ENCODE measurements around the gene LBHD2. TPM values are rescaled to one million over a fixed set of nuclear protein-coding genes. Genes with fewer than 3 reads are reported as not detected.
"Not testable (repeated sequence)": the region's sequence is repeated elsewhere in the genome, so short reads cannot be mapped to it uniquely, and the experiment has no call there.

LBHD2 gene
- polyA plus RNA-seq, 6 donors from 2014 or later, result not detected

GRCh38 chr14:103115845-103116572 is 32.0 kb downstream of the LBHD2 start:
- Mint-ChIP-seq H3K9me3 (no peaks in the 10 kb centered on the region), H3K27ac (peak overlapping the region in 1 of 6 donors; percentile 54), H3K4me1 (peaks cover 10 to 22% (median 18%) of the 10 kb centered on the region in 3 donors)

GRCh38 chr14:103116636-103117035 is 32.6 kb downstream of the LBHD2 start:
- H3K9me3 Mint-ChIP-seq, result no peaks in the 10 kb centered on the region
- peaks cover 14 to 38% (median 18%) of the 10 kb centered on the region in 3 donors for H3K27me3 Mint-ChIP-seq
- H3K27ac Mint-ChIP-seq, result peak overlapping the region in 1 of 6 donors; percentile 41
- ATAC-seq (ENCODE audit: low read depth in 2 of 2) (no peak), DNase-seq (no peak)
- no peaks in the 10 kb centered on the region for H3K36me3 Mint-ChIP-seq
- no peak overlapping the region for H3K4me3 Mint-ChIP-seq
- peaks cover 9 to 19% (median 13%) of the 10 kb centered on the region in 3 donors for H3K4me1 Mint-ChIP-seq

More at GRCh38 chr14:103115845-103116572, 32.0 kb downstream of the LBHD2 start:
- DNase-seq (no peak), ATAC-seq (ENCODE audit: low read depth in 2 of 2) (no peak)
- Mint-ChIP-seq H3K4me3 (peak overlapping the region in 1 of 8 donors; percentile 29), H3K36me3 (no peaks in the 10 kb centered on the region), H3K27me3 (peaks cover 8 to 37% (median 18%) of the 10 kb centered on the region in 3 donors)

GRCh38 chr14:103117499-103117898 is 33.5 kb downstream of the LBHD2 start:
- not testable (repeated sequence) for H3K4me3 Mint-ChIP-seq; H3K27ac Mint-ChIP-seq; ATAC-seq (ENCODE audit: low read depth in 2 of 2); H3K9me3 Mint-ChIP-seq; H3K36me3 Mint-ChIP-seq; DNase-seq
- Mint-ChIP-seq H3K27me3 (peaks cover 18 to 47% (median 21%) of the 10 kb centered on the region in 3 donors), H3K4me1 (peaks cover 10 to 18% (median 17%) of the 10 kb centered on the region in 3 donors)

GRCh38 chr14:103118018-103118662 is 34.1 kb downstream of the LBHD2 start:
- Mint-ChIP-seq H3K9me3 (no peaks in the 10 kb centered on the region), H3K27me3 (peaks cover 18 to 43% (median 21%) of the 10 kb centered on the region in 3 donors), H3K4me1 (peaks cover 10 to 17% (median 13%) of the 10 kb centered on the region in 3 donors), H3K36me3 (no peaks in the 10 kb centered on the region), H3K27ac (no peak overlapping the region), H3K4me3 (no peak overlapping the region)
- no peak for DNase-seq
- ATAC-seq (ENCODE audit: low read depth in 2 of 2), result no peak

GRCh38 chr14:103118663-103119404 is 34.8 kb downstream of the LBHD2 start:
- H3K9me3 Mint-ChIP-seq, result no peaks in the 10 kb centered on the region
- no peak overlapping the region for H3K27ac Mint-ChIP-seq
- no peak overlapping the region for H3K4me3 Mint-ChIP-seq
- peaks cover 10 to 17% (median 13%) of the 10 kb centered on the region in 3 donors for H3K4me1 Mint-ChIP-seq
- H3K27me3 Mint-ChIP-seq, result peaks cover 18 to 43% (median 22%) of the 10 kb centered on the region in 3 donors
- ATAC-seq (ENCODE audit: low read depth in 2 of 2) (no peak), DNase-seq (no peak)
- no peaks in the 10 kb centered on the region for H3K36me3 Mint-ChIP-seq

- H3K4me3 Mint-ChIP-seq, result peak overlapping the region in 1 of 8 donors; percentile 1
- H3K27me3 Mint-ChIP-seq, result peaks cover 22 to 50% (median 29%) of the 10 kb centered on the region in 3 donors
Measured at GRCh38 chr14:103119527-103119926, 35.5 kb downstream of the LBHD2 start.

GRCh38 chr14:103121121-103121845 is 37.3 kb downstream of the LBHD2 start:
- Mint-ChIP-seq H3K27me3 (peaks cover 16 to 60% (median 38%) of the 10 kb centered on the region in 3 donors), H3K36me3 (no peaks in the 10 kb centered on the region), H3K27ac (no peak overlapping the region), H3K4me1 (peaks cover 11 to 14% (median 12%) of the 10 kb centered on the region in 3 donors), H3K9me3 (peaks cover 0 to 2% (median 0%) of the 10 kb centered on the region in 7 donors), H3K4me3 (peak overlapping the region in 3 of 8 donors; percentile 56 to 82 (median 66))
- DNase-seq (no peak), ATAC-seq (ENCODE audit: low read depth in 2 of 2) (no peak)

More at GRCh38 chr14:103119527-103119926, 35.5 kb downstream of the LBHD2 start:
- H3K36me3 Mint-ChIP-seq; H3K27ac Mint-ChIP-seq; DNase-seq; ATAC-seq (ENCODE audit: low read depth in 2 of 2); H3K9me3 Mint-ChIP-seq: not testable (repeated sequence)
- peaks cover 16 to 23% (median 20%) of the 10 kb centered on the region in 3 donors for H3K4me1 Mint-ChIP-seq

- DNase-seq (no peak), ATAC-seq (ENCODE audit: low read depth in 2 of 2) (peak; percentile 17 to 25)
- peaks cover 16 to 60% (median 38%) of the 10 kb centered on the region in 3 donors for H3K27me3 Mint-ChIP-seq
- peaks cover 11 to 14% (median 12%) of the 10 kb centered on the region in 3 donors for H3K4me1 Mint-ChIP-seq
- peaks cover 0 to 4% (median 0%) of the 10 kb centered on the region in 7 donors for H3K9me3 Mint-ChIP-seq
- H3K36me3 Mint-ChIP-seq, result no peaks in the 10 kb centered on the region
- H3K4me3 Mint-ChIP-seq, result peak overlapping the region in 6 of 8 donors; percentile 15 to 70 (median 64)
- peak overlapping the region in 1 of 6 donors; percentile 24 for H3K27ac Mint-ChIP-seq
Measured at GRCh38 chr14:103121846-103122584, 38.0 kb downstream of the LBHD2 start.

- H3K4me1 Mint-ChIP-seq, result peaks cover 11 to 14% (median 12%) of the 10 kb centered on the region in 3 donors
- H3K4me3 Mint-ChIP-seq, result peak overlapping the region in 5 of 8 donors; percentile 35 to 70 (median 65)
- H3K9me3 Mint-ChIP-seq, result peaks cover 0 to 4% (median 0%) of the 10 kb centered on the region in 7 donors
- H3K36me3 Mint-ChIP-seq, result no peaks in the 10 kb centered on the region
- DNase-seq, result no peak
- H3K27me3 Mint-ChIP-seq, result peaks cover 16 to 60% (median 38%) of the 10 kb centered on the region in 3 donors
- peak; percentile 13 to 24 for ATAC-seq (ENCODE audit: low read depth in 2 of 2)
- H3K27ac Mint-ChIP-seq, result no peak overlapping the region
Measured at GRCh38 chr14:103122585-103122946, 38.6 kb downstream of the LBHD2 start.

GRCh38 chr14:103122947-103123633 is 39.1 kb downstream of the LBHD2 start, which contains the start of gene TNFAIP2:
Gene TNFAIP2 (plus strand): TSS chr14:103123461. CDS start chr14:103126458, 2,997 bp downstream.
- peaks cover 0 to 4% (median 0%) of the 10 kb centered on the region in 7 donors for H3K9me3 Mint-ChIP-seq
- H3K4me3 Mint-ChIP-seq, result peak within 1 kb of the TSS in 7 of 8 donors; percentile 54 to 78 (median 65)
- peaks cover 16 to 59% (median 41%) of the 10 kb centered on the region in 3 donors for H3K27me3 Mint-ChIP-seq
- DNase-seq (peak; percentile 25), ATAC-seq (ENCODE audit: low read depth in 2 of 2) (peak; percentile 64 to 67)
- no peaks in the 10 kb centered on the region for H3K36me3 Mint-ChIP-seq
- H3K4me1 Mint-ChIP-seq, result peaks cover 11 to 14% (median 12%) of the 10 kb centered on the region in 3 donors
- H3K27ac Mint-ChIP-seq, result no peak within 1 kb of the TSS

- Mint-ChIP-seq H3K27ac (no peak overlapping the region), H3K4me3 (peak overlapping the region in 5 of 8 donors; percentile 9 to 65 (median 54)), H3K9me3 (peaks cover 0 to 4% (median 0%) of the 10 kb centered on the region in 7 donors), H3K27me3 (peaks cover 16 to 57% (median 49%) of the 10 kb centered on the region in 3 donors), H3K4me1 (peaks cover 11 to 14% (median 12%) of the 10 kb centered on the region in 3 donors), H3K36me3 (no peaks in the 10 kb centered on the region)
- ATAC-seq (ENCODE audit: low read depth in 2 of 2) (no peak), DNase-seq (no peak)
Measured at GRCh38 chr14:103123634-103124500, 39.9 kb downstream of the LBHD2 start.
